Measurements from ENCODE around the gene ATF2.

Gene ATF2, protein sequence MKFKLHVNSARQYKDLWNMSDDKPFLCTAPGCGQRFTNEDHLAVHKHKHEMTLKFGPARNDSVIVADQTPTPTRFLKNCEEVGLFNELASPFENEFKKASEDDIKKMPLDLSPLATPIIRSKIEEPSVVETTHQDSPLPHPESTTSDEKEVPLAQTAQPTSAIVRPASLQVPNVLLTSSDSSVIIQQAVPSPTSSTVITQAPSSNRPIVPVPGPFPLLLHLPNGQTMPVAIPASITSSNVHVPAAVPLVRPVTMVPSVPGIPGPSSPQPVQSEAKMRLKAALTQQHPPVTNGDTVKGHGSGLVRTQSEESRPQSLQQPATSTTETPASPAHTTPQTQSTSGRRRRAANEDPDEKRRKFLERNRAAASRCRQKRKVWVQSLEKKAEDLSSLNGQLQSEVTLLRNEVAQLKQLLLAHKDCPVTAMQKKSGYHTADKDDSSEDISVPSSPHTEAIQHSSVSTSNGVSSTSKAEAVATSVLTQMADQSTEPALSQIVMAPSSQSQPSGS

DNA sequence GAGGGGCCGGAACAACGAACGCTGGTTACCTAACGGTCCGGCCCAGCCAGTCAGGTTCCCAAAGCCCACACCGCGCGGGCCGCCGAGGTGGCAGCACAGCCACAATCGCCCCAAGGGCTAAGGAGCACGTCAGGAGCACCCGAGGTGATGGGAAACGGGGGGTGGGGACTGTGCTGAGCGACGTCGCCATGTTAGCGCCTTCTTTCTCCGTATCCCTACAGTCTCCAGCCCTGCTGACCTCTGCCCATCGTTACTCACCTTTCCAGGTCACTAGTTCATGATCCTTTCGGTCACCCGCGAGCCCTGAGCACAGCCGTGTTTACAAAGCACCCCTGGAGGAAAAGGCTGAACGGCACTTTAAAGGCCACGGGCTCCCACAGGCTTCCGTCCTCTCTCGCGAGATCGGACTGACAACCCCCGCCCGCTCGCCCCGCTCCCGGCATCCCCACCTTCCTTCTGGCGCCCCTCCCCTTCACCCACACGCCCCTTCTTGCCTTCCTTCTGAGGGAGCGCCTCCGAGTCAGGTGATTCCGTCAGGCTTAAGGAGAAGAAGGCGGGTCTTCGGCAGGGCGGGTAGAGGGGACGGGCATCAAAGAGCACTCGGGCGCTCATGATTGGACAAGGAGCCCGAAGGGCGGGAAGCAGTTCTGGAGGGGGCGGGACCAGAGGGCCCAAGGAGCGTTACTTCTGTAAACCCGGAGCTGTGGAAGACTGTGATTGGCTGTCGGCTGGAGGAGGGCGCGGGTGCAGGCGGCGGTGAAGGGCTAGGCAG, at the start of gene ATF2:
Gene ATF2 (minus strand): TSS at position 412 of the 772 bp plus-strand sequence. CDS start 31,760 bp downstream, outside the sequence.
- Mint-ChIP-seq H3K4me3 (peak within 1 kb of the TSS; percentile 88 to 89), H3K4me1 (peaks cover 12 to 32% of the 10 kb centered on the region in 2 donors), H3K27ac (peak within 1 kb of the TSS; percentile 99), H3K36me3 (peaks cover 8 to 17% of the 10 kb centered on the region in 2 donors), H3K27me3 (no peaks in the 10 kb centered on the region), H3K9me3 (peaks cover 0 to 1% of the 10 kb centered on the region in 2 donors)
- DNase-seq (peak; percentile 99), ATAC-seq (replicated peaks) (peak; percentile 91 to 93)

GRCh38 chr2:175207741-175208438, 39.9 kb upstream of the ATF2 start:
- no peak overlapping the region for H3K4me3 Mint-ChIP-seq
- H3K27ac Mint-ChIP-seq: no peak overlapping the region
- ATAC-seq (replicated peaks): no peak

DNA sequence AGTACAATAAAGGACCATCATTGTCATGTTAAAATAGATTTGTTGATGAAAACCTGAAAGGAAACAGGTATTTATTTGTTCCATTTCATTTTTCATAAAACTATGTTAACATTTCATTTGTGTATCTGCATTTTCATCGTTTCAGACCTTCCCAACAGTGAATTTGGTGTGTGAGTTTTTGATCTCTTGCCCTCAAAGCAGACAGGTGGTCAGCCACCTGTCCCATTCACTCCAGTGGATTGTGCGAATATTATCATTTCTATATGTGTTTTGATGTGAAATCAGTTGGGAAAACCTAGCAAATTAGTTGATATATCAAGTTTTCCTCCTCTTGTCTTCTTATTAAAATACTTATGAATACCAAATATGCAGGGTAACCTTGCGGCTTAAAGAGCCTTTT, 38.9 kb upstream of the ATF2 start:
- H3K27me3 Mint-ChIP-seq: peaks cover 15 to 28% of the 10 kb centered on the region in 2 donors
- H3K27ac Mint-ChIP-seq: no peak overlapping the region
- peaks cover 2 to 4% of the 10 kb centered on the region in 2 donors for H3K9me3 Mint-ChIP-seq
- DNase-seq (no peak), ATAC-seq (replicated peaks) (no peak)
- H3K36me3 Mint-ChIP-seq: no peaks in the 10 kb centered on the region
- H3K4me3 Mint-ChIP-seq: no peak overlapping the region
- H3K4me1 Mint-ChIP-seq: peaks cover 2 to 5% of the 10 kb centered on the region in 2 donors

More at GRCh38 chr2:175207741-175208438, 39.9 kb upstream of the ATF2 start:
- Mint-ChIP-seq H3K4me1 (peaks cover 2 to 5% of the 10 kb centered on the region in 2 donors), H3K27me3 (peaks cover 12 to 28% of the 10 kb centered on the region in 2 donors), H3K9me3 (peaks cover 2 to 4% of the 10 kb centered on the region in 2 donors), H3K36me3 (no peaks in the 10 kb centered on the region)
- DNase-seq: no peak

DNA sequence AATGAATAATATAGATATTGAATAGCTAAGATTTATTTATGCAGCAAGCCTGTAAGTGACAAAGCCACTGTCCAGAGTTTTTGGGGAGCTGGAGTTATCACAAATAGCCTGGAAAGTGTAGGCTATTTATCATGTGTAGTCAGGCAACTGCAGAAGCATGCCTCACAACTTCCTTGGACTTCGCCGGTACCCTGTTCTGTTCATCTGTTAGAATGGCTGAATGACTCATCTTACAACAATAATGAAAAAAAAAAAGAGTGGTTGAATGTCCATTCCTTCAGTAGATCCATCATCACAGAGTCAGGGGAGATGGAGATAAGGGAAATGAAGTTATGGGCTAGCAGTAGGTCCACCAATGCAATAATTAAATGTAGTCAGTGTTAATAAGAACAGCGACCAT, 37.5 kb upstream of the ATF2 start:
- peaks cover 14 to 20% of the 10 kb centered on the region in 2 donors for H3K27me3 Mint-ChIP-seq
- no peak overlapping the region for H3K27ac Mint-ChIP-seq
- ATAC-seq (replicated peaks) (no peak), DNase-seq (no peak)
- peaks cover 0 to under 1% of the 10 kb centered on the region in 2 donors for H3K9me3 Mint-ChIP-seq
- no peak overlapping the region for H3K4me3 Mint-ChIP-seq
- H3K4me1 Mint-ChIP-seq: peaks cover 2 to 5% of the 10 kb centered on the region in 2 donors
- no peaks in the 10 kb centered on the region for H3K36me3 Mint-ChIP-seq

DNA sequence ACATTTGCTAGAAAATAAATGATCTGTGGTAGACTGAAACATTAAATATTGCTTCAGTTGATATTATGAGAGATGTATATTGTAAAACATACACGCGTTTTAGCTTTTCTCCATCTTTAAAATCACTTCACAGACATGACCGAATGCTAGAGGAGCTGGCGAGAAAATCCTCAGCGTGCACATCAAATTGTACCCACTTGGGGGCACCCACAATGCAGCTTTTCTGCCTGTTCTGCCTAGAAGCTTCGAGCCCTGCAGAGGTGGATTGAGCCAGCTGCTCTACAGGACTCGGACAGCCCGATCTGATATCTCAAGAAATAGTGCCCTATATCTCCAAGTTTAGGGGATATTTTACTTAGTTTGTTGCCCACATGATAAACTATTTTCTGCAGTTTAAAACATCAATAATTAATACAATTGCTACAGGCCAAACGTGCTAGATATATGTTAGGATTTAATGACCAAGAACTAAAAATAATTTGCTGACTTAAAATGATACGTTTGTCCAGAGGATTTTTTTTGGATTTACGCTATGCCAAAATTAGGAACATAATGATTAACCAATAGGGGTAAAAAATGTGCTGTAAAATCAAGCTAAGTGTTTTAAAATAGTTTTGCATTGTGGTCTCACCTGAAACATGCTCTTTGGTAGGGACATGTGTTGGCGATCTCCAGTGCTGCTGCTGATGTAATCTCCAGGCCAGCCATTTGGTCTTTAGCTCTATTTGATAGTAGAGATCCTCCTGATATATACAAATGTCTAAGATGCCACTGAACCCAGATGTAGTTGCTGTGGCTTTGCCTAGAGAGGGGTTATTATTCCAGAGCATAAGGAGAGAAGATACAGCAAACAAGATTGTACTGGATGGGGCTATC, 35.9 kb upstream of the ATF2 start:
- peaks cover 26 to 31% of the 10 kb centered on the region in 2 donors for H3K27me3 Mint-ChIP-seq
- ATAC-seq (replicated peaks): peak; percentile 91 to 92
- H3K9me3 Mint-ChIP-seq: peaks cover 3 to 6% of the 10 kb centered on the region in 2 donors

DNA sequence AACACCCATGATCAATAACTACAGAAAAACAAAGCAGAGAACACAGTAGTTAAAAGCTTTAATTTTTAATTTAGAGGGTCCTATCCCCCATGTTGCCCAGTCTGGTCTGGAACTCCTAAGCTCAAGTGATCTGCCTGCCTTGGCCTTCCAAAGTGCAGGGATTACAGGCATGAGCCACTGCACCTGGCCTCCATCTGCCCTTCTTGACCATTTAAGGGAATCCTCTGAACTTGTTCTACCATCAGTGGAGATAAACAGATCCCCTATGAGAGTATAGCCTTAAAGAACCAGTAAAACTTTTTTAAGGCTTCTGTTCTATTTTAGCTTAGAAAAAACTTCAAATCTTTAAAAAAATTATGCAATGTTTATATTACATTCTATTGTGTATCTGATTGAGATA, 27.0 kb upstream of the ATF2 start:
- H3K4me3 Mint-ChIP-seq: no peak overlapping the region
- ATAC-seq (replicated peaks) (no peak), DNase-seq (no peak)
- H3K4me1 Mint-ChIP-seq: no peaks in the 10 kb centered on the region
- no peak overlapping the region for H3K27ac Mint-ChIP-seq
- peaks cover 42 to 50% of the 10 kb centered on the region in 2 donors for H3K27me3 Mint-ChIP-seq
- H3K9me3 Mint-ChIP-seq: peaks cover 3 to 6% of the 10 kb centered on the region in 2 donors
- H3K36me3 Mint-ChIP-seq: peaks cover 0 to 1% of the 10 kb centered on the region in 2 donors

More for the DNA sequence above, 35.9 kb upstream of the ATF2 start:
- Mint-ChIP-seq H3K4me1 (peaks cover 2 to 5% of the 10 kb centered on the region in 2 donors), H3K36me3 (peaks cover 0 to 1% of the 10 kb centered on the region in 2 donors), H3K4me3 (no peak overlapping the region), H3K27ac (no peak overlapping the region)
- peak; percentile 21 for DNase-seq

GRCh38 chr2:175188761-175189160, 20.8 kb upstream of the ATF2 start:
- H3K36me3 Mint-ChIP-seq: no peaks in the 10 kb centered on the region
- no peak overlapping the region for H3K27ac Mint-ChIP-seq
- H3K9me3 Mint-ChIP-seq: no peaks in the 10 kb centered on the region
- no peak overlapping the region for H3K4me3 Mint-ChIP-seq
- DNase-seq (no peak), ATAC-seq (replicated peaks) (no peak)
- no peaks in the 10 kb centered on the region for H3K4me1 Mint-ChIP-seq
- H3K27me3 Mint-ChIP-seq: peaks cover 20 to 32% of the 10 kb centered on the region in 2 donors

DNA sequence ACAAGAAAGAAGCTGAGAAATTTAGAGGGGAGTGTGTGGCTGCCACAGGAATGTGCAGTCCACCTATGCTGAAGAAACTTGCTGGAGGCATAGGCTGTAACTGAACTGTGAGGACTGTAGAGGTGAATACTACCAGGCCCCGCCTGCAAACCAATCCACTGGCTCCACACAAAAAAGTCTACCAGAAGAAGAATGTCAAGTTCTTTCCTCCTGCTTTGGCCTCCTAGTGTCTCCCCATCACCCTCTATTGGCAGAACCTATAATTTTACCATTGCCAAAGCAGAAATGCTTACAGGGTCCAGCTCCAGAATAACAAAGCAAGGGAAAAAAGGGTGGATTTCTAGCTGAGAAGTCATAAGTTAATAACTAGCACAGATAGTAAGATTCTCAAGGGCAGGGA, 19.4 kb upstream of the ATF2 start:
- no peak overlapping the region for H3K4me3 Mint-ChIP-seq
- DNase-seq (no peak), ATAC-seq (replicated peaks) (peak; percentile 38 to 39)
- H3K27me3 Mint-ChIP-seq: peaks cover 20 to 32% of the 10 kb centered on the region in 2 donors
- no peaks in the 10 kb centered on the region for H3K9me3 Mint-ChIP-seq
- H3K36me3 Mint-ChIP-seq: no peaks in the 10 kb centered on the region
- H3K4me1 Mint-ChIP-seq: no peaks in the 10 kb centered on the region
- no peak overlapping the region for H3K27ac Mint-ChIP-seq

DNA sequence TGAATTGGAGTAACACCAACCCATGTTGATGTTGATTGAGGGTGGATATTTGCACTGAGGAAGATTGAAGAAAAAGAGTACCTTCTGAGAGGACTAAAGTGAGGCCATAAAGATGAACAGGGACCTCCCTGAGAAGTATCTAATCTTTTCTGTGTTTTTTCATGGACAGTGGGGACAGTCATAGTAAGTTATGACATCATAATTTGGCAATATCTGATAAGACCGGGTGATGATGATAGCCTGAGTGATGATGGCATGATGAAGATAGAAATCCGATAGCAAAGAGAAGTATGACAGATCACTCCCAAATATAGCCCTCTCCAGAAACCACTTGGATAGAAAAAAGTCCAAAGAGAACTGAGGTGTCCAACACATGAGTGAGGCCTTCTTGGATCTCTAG, 15.7 kb upstream of the ATF2 start:
- no peak for ATAC-seq (replicated peaks)
- H3K27ac Mint-ChIP-seq: no peak overlapping the region
- DNase-seq: no peak
- H3K4me1 Mint-ChIP-seq: peaks cover 10 to 17% of the 10 kb centered on the region in 2 donors
- peaks cover 0 to 3% of the 10 kb centered on the region in 2 donors for H3K9me3 Mint-ChIP-seq
- peaks cover 4% of the 10 kb centered on the region in 2 donors for H3K27me3 Mint-ChIP-seq
- H3K4me3 Mint-ChIP-seq: no peak overlapping the region
- peaks cover 8 to 17% of the 10 kb centered on the region in 2 donors for H3K36me3 Mint-ChIP-seq

DNA sequence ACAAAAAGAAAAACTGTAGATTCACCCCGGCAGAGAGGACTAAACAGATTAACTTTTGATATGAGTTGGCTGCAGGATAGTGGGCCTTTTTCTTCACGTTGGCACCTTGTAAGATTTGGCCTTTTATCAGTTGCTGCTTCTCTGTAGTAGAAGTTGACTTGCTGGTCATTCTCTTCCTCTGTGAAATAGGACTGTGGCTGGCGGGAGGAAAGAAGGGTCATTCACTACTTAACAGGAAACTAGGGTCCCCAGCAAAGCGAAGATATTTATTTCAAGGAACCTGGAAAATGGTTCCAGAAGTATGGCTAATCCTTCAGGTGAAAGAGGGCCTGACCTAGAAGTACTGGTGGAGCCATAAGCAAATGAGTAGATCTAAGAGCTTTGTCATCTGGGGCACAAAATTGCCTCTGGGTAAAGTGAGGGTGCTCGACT, 13.9 kb upstream of the ATF2 start:
- Mint-ChIP-seq H3K4me1 (peaks cover 10 to 17% of the 10 kb centered on the region in 2 donors), H3K27ac (peak overlapping the region; percentile 91), H3K4me3 (peak overlapping the region; percentile 95 to 97), H3K36me3 (peaks cover 17 to 28% of the 10 kb centered on the region in 2 donors), H3K27me3 (no peaks in the 10 kb centered on the region), H3K9me3 (peaks cover 0 to 3% of the 10 kb centered on the region in 2 donors)
- ATAC-seq (replicated peaks) (no peak), DNase-seq (no peak)

- DNase-seq (peak; percentile 92), ATAC-seq (replicated peaks) (peak; percentile 96)
- Mint-ChIP-seq H3K4me1 (peaks cover 12 to 17% of the 10 kb centered on the region in 2 donors), H3K27me3 (no peaks in the 10 kb centered on the region), H3K27ac (peak within 1 kb of the TSS; percentile 91), H3K9me3 (peaks cover 0 to 3% of the 10 kb centered on the region in 2 donors), H3K36me3 (peaks cover 21 to 34% of the 10 kb centered on the region in 2 donors), H3K4me3 (peak within 1 kb of the TSS; percentile 95 to 97)
Observed at GRCh38 chr2:175181104-175181876, 13.3 kb upstream of the ATF2 start, which contains the start of gene ATP5MC3. TSS of gene ATP5MC3 (minus strand) at chr2:175181710. CDS start at chr2:175181393, 317 bp downstream.

- peak overlapping the region; percentile 95 to 97 for H3K4me3 Mint-ChIP-seq
Observed at GRCh38 chr2:175180701-175181103, 12.7 kb upstream of the ATF2 start.

More at GRCh38 chr2:175180701-175181103, 12.7 kb upstream of the ATF2 start:
- Mint-ChIP-seq H3K36me3 (peaks cover 24 to 38% of the 10 kb centered on the region in 2 donors), H3K27ac (peak overlapping the region; percentile 91), H3K27me3 (no peaks in the 10 kb centered on the region), H3K4me1 (peaks cover 12 to 20% of the 10 kb centered on the region in 2 donors), H3K9me3 (peaks cover 0 to 3% of the 10 kb centered on the region in 2 donors)
- peak; percentile 29 for DNase-seq
- peak; percentile 62 to 63 for ATAC-seq (replicated peaks)

All from stimulated activated naive B cell treated with anti-CD40 and anti-IgM and Interleukin-4, amounts not matched to agents 10 μg/mL and 1 μg/mL and 100 μg/mL, for 72 hours (primary cell).